K562 (cell line): ENCODE measurements around the gene NCAPD2.

ENCODE experiments used
- BCLAF1 ChIP-seq, 2 experiments: fragments of 450-650 bp in 1 of 2; IDR thresholded peaks; 2 replicates each; pipeline ENCODE4 v1.6.1; 2011 to 2017; ENCODE audit warnings: low read depth in 2 of 2, antibody characterized with exemption in 1 of 2, borderline replicate concordance in 1 of 2, low read length in 1 of 2, mild to moderate bottlenecking in 1 of 2, mixed read lengths in 1 of 2; ENCODE audit not compliant: control insufficient read depth in 1 of 2
- CBX3 ChIP-seq, 2 experiments: IDR thresholded peaks; 1 replicate in 1 of 2; 2 replicates in 1 of 2; pipeline ENCODE4 v1.6.1; 2012; ENCODE audit warnings: inconsistent platforms in 2 of 2, low read length in 2 of 2, borderline replicate concordance in 1 of 2, control low read depth in 1 of 2
- ELK1 ChIP-seq: sonication (generic); formaldehyde crosslinking; IDR thresholded peaks from 2 replicates; pipeline ENCODE4 v1.8.1; 2022; ENCODE audit warnings: missing genetic modification reagents
- HBP1 ChIP-seq: fragments of 450-650 bp; formaldehyde crosslinking; IDR thresholded peaks from 2 replicates; pipeline ENCODE4 v1.4.0; 2022; ENCODE audit warnings: missing genetic modification characterization
- POLR2A ChIP-seq: fragments of 450-650 bp; conservative IDR thresholded peaks from 2 replicates; pipeline ENCODE4 v1.6.1; 2016
- POLR2AphosphoS5 ChIP-seq: IDR thresholded peaks from 2 replicates; pipeline ENCODE4 v1.6.1; 2011; ENCODE audit warnings: mild to moderate bottlenecking, low read depth, low read length, moderate library complexity; ENCODE audit not compliant: control insufficient read depth, insufficient read depth
- USF2 ChIP-seq: sonication (generic); formaldehyde crosslinking; IDR thresholded peaks from 2 replicates; pipeline ENCODE4 v1.5.0; 2020; ENCODE audit warnings: missing genetic modification reagents
- ZBTB49 ChIP-seq: sonication (generic); formaldehyde crosslinking; IDR thresholded peaks from 2 replicates; pipeline ENCODE4 v1.8.0; 2022; ENCODE audit warnings: missing genetic modification reagents, mild to moderate bottlenecking, borderline replicate concordance

- TF ChIP-seq POLR2A, result no peak
- TF ChIP-seq POLR2AphosphoS5, result no peak
- no peak for TF ChIP-seq USF2
- no peak for TF ChIP-seq HBP1 (CRISPR knock-in tag)
- TF ChIP-seq CBX3 (IDR thresholded peaks at IDR 0.05; ENCODE audit: borderline replicate concordance in 1 of 2, low read length in 2 of 2), result no peak
- no peak for TF ChIP-seq ELK1 (CRISPR knock-in tag)
- TF ChIP-seq ZBTB49, result no peak
- no peak for TF ChIP-seq BCLAF1 (IDR thresholded peaks at IDR 0.05; ENCODE audit: borderline replicate concordance in 1 of 2, control insufficient read depth in 1 of 2, low read depth in 2 of 2, low read length in 1 of 2)
Measured at GRCh38 chr12:6452944-6453630, 40.8 kb upstream of the NCAPD2 start.
